ENCODE measurements around the gene RHOH.
"Not testable (repeated sequence)": the region's sequence is repeated elsewhere in the genome, so short reads cannot be mapped to it uniquely, and the experiment has no call there.

The RHOH gene

GRCh38 chr4:40262077-40262528 is 65.3 kb downstream of the RHOH start:
- no peak for DNase-seq (ENCODE audit: low spot score)

GRCh38 chr4:40262861-40263260 is 66.0 kb downstream of the RHOH start:
- no peak for DNase-seq (ENCODE audit: low spot score)

GRCh38 chr4:40264497-40264896 is 67.7 kb downstream of the RHOH start:
- DNase-seq (ENCODE audit: low spot score) = no peak

GRCh38 chr4:40264995-40265909 is 68.4 kb downstream of the RHOH start:
- peak; percentile 33 for DNase-seq (ENCODE audit: low spot score)

- no peak for DNase-seq (ENCODE audit: low spot score)
These were observed 69.1 kb downstream of the RHOH start for GRCh38 chr4:40265910-40266274.

GRCh38 chr4:40269133-40269532 is 72.3 kb downstream of the RHOH start:
- no peak for DNase-seq (ENCODE audit: low spot score)

- DNase-seq (ENCODE audit: low spot score) = no peak
These were observed 73.8 kb downstream of the RHOH start for GRCh38 chr4:40270609-40271008.

- DNase-seq (ENCODE audit: low spot score) = no peak
These were observed 78.4 kb downstream of the RHOH start for GRCh38 chr4:40275065-40275730.

GRCh38 chr4:40276546-40276945 is 79.7 kb downstream of the RHOH start:
- DNase-seq (ENCODE audit: low spot score) = no peak

- DNase-seq (ENCODE audit: low spot score) = no peak
These were observed 83.8 kb downstream of the RHOH start for GRCh38 chr4:40280586-40280985.

GRCh38 chr4:40281099-40281498 is 84.3 kb downstream of the RHOH start:
- no peak for DNase-seq (ENCODE audit: low spot score)

GRCh38 chr4:40281913-40282312 is 85.1 kb downstream of the RHOH start:
- no peak for DNase-seq (ENCODE audit: low spot score)

- not testable (repeated sequence) for DNase-seq (ENCODE audit: low spot score)
These were observed 86.0 kb downstream of the RHOH start for GRCh38 chr4:40282857-40283256.

- DNase-seq (ENCODE audit: low spot score) = no peak
These were observed 86.6 kb downstream of the RHOH start for GRCh38 chr4:40283413-40283812.

- no peak for DNase-seq (ENCODE audit: low spot score)
These were observed 87.1 kb downstream of the RHOH start for GRCh38 chr4:40283968-40284367.

GRCh38 chr4:40285692-40286091 is 88.9 kb downstream of the RHOH start:
- DNase-seq (ENCODE audit: low spot score) = no peak

GRCh38 chr4:40288566-40288965 is 91.7 kb downstream of the RHOH start:
- no peak for DNase-seq (ENCODE audit: low spot score)

GRCh38 chr4:40289366-40290188 is 92.7 kb downstream of the RHOH start:
- no peak for DNase-seq (ENCODE audit: low spot score)

GRCh38 chr4:40290611-40291186 is 93.9 kb downstream of the RHOH start:
- not testable (repeated sequence) for DNase-seq (ENCODE audit: low spot score)

- DNase-seq (ENCODE audit: low spot score) = no peak
These were observed 95.5 kb downstream of the RHOH start for GRCh38 chr4:40292313-40292759.

GRCh38 chr4:40294339-40294738 is 97.5 kb downstream of the RHOH start:
- no peak for DNase-seq (ENCODE audit: low spot score)

- not testable (repeated sequence) for DNase-seq (ENCODE audit: low spot score)
These were observed 98.2 kb downstream of the RHOH start for GRCh38 chr4:40295030-40295429.
